ENCODE results near the gene KCNMB4.

The KCNMB4 gene, protein sequence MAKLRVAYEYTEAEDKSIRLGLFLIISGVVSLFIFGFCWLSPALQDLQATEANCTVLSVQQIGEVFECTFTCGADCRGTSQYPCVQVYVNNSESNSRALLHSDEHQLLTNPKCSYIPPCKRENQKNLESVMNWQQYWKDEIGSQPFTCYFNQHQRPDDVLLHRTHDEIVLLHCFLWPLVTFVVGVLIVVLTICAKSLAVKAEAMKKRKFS

GRCh38 chr12:70365648-70366518 is at the start of gene KCNMB4:
KCNMB4 (plus strand) TSS chr12:70366290; CDS start chr12:70366735, 445 bp downstream.
- Histone ChIP-seq H3K9me3 (ENCODE audit: control insufficient read depth, insufficient read depth, low read length) (no peaks in the 10 kb centered on the region), H3K4me3 (ENCODE audit: low read length) (peak within 1 kb of the TSS; percentile 61), H3K36me3 (ENCODE audit: control insufficient read depth, insufficient read depth, low read length) (no peaks in the 10 kb centered on the region), H3K27me3 (ENCODE audit: control insufficient read depth, insufficient read depth, low read length) (no peaks in the 10 kb centered on the region), H3K27ac (ENCODE audit: low read length) (no peak within 1 kb of the TSS), H3K4me1 (ENCODE audit: control insufficient read depth, insufficient read depth, low read length) (no peaks in the 10 kb centered on the region)
- DNase-seq (ENCODE audit: low read depth, low spot score): no peak
- WGBS (ENCODE audit: insufficient coverage, insufficient read length): no CpG with 5 or more reads among the region's 88 CpGs

DNA sequence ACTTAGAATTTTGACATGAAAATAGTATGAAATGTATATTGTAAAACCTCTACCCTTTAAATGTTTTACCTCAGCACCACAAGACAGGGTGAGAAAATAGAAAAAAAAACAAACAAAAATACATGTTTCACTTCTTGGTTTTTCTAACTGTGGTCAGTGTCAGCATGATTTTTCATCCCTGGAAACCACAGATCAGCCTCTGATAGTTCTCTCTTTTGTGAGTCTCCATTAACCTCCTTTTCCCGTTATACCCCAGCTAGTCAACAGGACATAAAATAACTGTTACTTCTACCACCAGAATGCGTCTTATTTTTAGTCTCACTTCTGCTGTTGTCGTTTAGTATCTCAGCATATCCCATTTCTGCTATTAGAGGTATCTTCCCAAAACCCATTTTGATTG is 48.3 kb upstream of the KCNMB4 start:
- WGBS (ENCODE audit: insufficient coverage, insufficient read length): no CpG with 5 or more reads among the region's 3 CpGs
- no peak overlapping the region for H3K4me3 ChIP-seq (ENCODE audit: low read length)
- DNase-seq (ENCODE audit: low read depth, low spot score): no peak
- no peaks in the 10 kb centered on the region for H3K36me3 ChIP-seq (ENCODE audit: control insufficient read depth, insufficient read depth, low read length)
- H3K9me3 ChIP-seq (ENCODE audit: control insufficient read depth, insufficient read depth, low read length): no peaks in the 10 kb centered on the region
- H3K27me3 ChIP-seq (ENCODE audit: control insufficient read depth, insufficient read depth, low read length): no peaks in the 10 kb centered on the region
- no peak overlapping the region for H3K27ac ChIP-seq (ENCODE audit: low read length)
- H3K4me1 ChIP-seq (ENCODE audit: control insufficient read depth, insufficient read depth, low read length): no peaks in the 10 kb centered on the region

- Histone ChIP-seq H3K4me3 (ENCODE audit: low read length) (no peak overlapping the region), H3K4me1 (ENCODE audit: control insufficient read depth, insufficient read depth, low read length) (no peaks in the 10 kb centered on the region), H3K9me3 (ENCODE audit: control insufficient read depth, insufficient read depth, low read length) (no peaks in the 10 kb centered on the region), H3K27ac (ENCODE audit: low read length) (no peak overlapping the region), H3K27me3 (ENCODE audit: control insufficient read depth, insufficient read depth, low read length) (no peaks in the 10 kb centered on the region), H3K36me3 (ENCODE audit: control insufficient read depth, insufficient read depth, low read length) (no peaks in the 10 kb centered on the region)
- no CpG with 5 or more reads among the region's 4 CpGs for WGBS (ENCODE audit: insufficient coverage, insufficient read length)
- DNase-seq (ENCODE audit: low read depth, low spot score): no peak
Observed at GRCh38 chr12:70319605-70320004, 46.5 kb upstream of the KCNMB4 start.

- no peaks in the 10 kb centered on the region for H3K36me3 ChIP-seq (ENCODE audit: control insufficient read depth, insufficient read depth, low read length)
- no peak overlapping the region for H3K27ac ChIP-seq (ENCODE audit: low read length)
- H3K9me3 ChIP-seq (ENCODE audit: control insufficient read depth, insufficient read depth, low read length): no peaks in the 10 kb centered on the region
- DNase-seq (ENCODE audit: low read depth, low spot score): no peak
- WGBS (ENCODE audit: insufficient coverage, insufficient read length): no CpG with 5 or more reads among the region's 2 CpGs
- no peaks in the 10 kb centered on the region for H3K27me3 ChIP-seq (ENCODE audit: control insufficient read depth, insufficient read depth, low read length)
- H3K4me1 ChIP-seq (ENCODE audit: control insufficient read depth, insufficient read depth, low read length): no peaks in the 10 kb centered on the region
- H3K4me3 ChIP-seq (ENCODE audit: low read length): no peak overlapping the region
Observed at GRCh38 chr12:70321191-70321590, 44.9 kb upstream of the KCNMB4 start.

DNA sequence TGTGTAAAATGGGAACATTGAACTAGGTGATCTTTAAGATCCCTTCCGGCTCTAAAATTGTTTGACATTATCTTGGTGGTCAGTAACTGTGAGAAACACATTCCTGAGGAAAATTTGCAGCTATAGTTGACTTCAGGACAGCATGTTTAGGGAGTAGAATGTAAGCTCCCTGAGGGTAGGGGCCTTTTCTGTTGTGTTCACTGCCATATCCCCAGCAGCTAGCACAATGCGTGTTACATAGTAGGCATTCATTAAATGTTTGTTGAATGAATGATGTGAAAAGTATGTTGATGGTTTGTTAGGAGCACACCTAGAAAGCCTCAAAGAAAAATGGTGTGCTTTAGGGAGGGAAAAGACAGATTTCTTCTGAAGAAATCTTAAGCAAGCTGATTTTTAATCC is 38.5 kb upstream of the KCNMB4 start:
- no peak overlapping the region for H3K27ac ChIP-seq (ENCODE audit: low read length)
- H3K36me3 ChIP-seq (ENCODE audit: control insufficient read depth, insufficient read depth, low read length): no peaks in the 10 kb centered on the region
- H3K4me1 ChIP-seq (ENCODE audit: control insufficient read depth, insufficient read depth, low read length): no peaks in the 10 kb centered on the region
- DNase-seq (ENCODE audit: low read depth, low spot score): no peak
- WGBS (ENCODE audit: insufficient coverage, insufficient read length): no CpG with 5 or more reads among the region's 2 CpGs
- H3K9me3 ChIP-seq (ENCODE audit: control insufficient read depth, insufficient read depth, low read length): no peaks in the 10 kb centered on the region
- no peaks in the 10 kb centered on the region for H3K27me3 ChIP-seq (ENCODE audit: control insufficient read depth, insufficient read depth, low read length)
- no peak overlapping the region for H3K4me3 ChIP-seq (ENCODE audit: low read length)

DNA sequence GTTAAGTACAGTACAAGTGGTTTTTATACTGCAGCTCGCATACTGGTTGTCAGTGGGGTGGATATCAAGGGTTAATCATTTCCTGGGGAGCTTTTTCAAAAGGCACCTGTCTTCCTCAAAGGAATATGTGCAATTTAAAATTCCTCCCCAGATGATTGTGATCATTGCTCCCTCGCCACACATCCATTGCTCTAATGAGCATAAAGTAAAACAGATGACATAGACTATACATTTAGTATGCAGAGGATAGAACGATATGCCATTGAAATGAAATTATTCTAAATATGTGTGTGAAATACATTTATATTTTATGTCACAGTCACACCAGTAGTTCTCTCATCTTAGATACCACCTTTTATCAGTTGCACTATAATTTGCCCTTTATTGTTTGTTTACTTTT is 36.4 kb upstream of the KCNMB4 start:
- Histone ChIP-seq H3K36me3 (ENCODE audit: control insufficient read depth, insufficient read depth, low read length) (no peaks in the 10 kb centered on the region), H3K4me3 (ENCODE audit: low read length) (no peak overlapping the region), H3K9me3 (ENCODE audit: control insufficient read depth, insufficient read depth, low read length) (no peaks in the 10 kb centered on the region), H3K27ac (ENCODE audit: low read length) (no peak overlapping the region), H3K4me1 (ENCODE audit: control insufficient read depth, insufficient read depth, low read length) (no peaks in the 10 kb centered on the region), H3K27me3 (ENCODE audit: control insufficient read depth, insufficient read depth, low read length) (no peaks in the 10 kb centered on the region)
- WGBS (ENCODE audit: insufficient coverage, insufficient read length): no CpG with 5 or more reads among the region's 3 CpGs
- no peak for DNase-seq (ENCODE audit: low read depth, low spot score)

DNA sequence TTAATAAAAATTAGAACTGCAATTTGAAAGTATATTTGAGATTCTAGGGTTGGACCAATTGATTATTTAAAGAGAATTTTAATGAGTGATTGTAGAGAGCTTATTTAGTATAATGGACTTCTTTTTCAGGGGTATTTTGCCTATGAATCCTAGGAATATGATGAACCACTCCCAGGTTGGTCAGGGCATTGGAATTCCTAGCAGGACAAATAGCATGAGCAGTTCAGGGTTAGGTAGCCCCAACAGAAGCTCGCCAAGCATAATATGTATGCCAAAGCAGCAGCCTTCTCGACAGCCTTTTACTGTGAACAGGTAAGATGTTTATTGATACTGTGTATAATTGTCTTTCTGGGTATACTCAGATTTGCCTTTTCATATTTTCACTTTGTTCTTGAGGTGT is 35.9 kb upstream of the KCNMB4 start:
- no peaks in the 10 kb centered on the region for H3K4me1 ChIP-seq (ENCODE audit: control insufficient read depth, insufficient read depth, low read length)
- H3K9me3 ChIP-seq (ENCODE audit: control insufficient read depth, insufficient read depth, low read length): no peaks in the 10 kb centered on the region
- H3K27ac ChIP-seq (ENCODE audit: low read length): no peak overlapping the region
- no peaks in the 10 kb centered on the region for H3K27me3 ChIP-seq (ENCODE audit: control insufficient read depth, insufficient read depth, low read length)
- H3K4me3 ChIP-seq (ENCODE audit: low read length): no peak overlapping the region
- DNase-seq (ENCODE audit: low read depth, low spot score): no peak
- H3K36me3 ChIP-seq (ENCODE audit: control insufficient read depth, insufficient read depth, low read length): no peaks in the 10 kb centered on the region
- no CpG with 5 or more reads among the region's 2 CpGs for WGBS (ENCODE audit: insufficient coverage, insufficient read length)

- Histone ChIP-seq H3K36me3 (ENCODE audit: control insufficient read depth, insufficient read depth, low read length) (no peaks in the 10 kb centered on the region), H3K4me1 (ENCODE audit: control insufficient read depth, insufficient read depth, low read length) (no peaks in the 10 kb centered on the region), H3K9me3 (ENCODE audit: control insufficient read depth, insufficient read depth, low read length) (no peaks in the 10 kb centered on the region), H3K4me3 (ENCODE audit: low read length) (no peak overlapping the region), H3K27ac (ENCODE audit: low read length) (no peak overlapping the region), H3K27me3 (ENCODE audit: control insufficient read depth, insufficient read depth, low read length) (no peaks in the 10 kb centered on the region)
- DNase-seq (ENCODE audit: low read depth, low spot score): no peak
Observed at GRCh38 chr12:70332236-70332635, 33.9 kb upstream of the KCNMB4 start.

GRCh38 chr12:70334742-70335141 is 31.3 kb upstream of the KCNMB4 start:
- no peak overlapping the region for H3K4me3 ChIP-seq (ENCODE audit: low read length)
- H3K9me3 ChIP-seq (ENCODE audit: control insufficient read depth, insufficient read depth, low read length): no peaks in the 10 kb centered on the region
- no peak overlapping the region for H3K27ac ChIP-seq (ENCODE audit: low read length)
- peaks cover 5% of the 10 kb centered on the region; the same call in 1 of the 2 replicates for H3K36me3 ChIP-seq (ENCODE audit: control insufficient read depth, insufficient read depth, low read length)
- DNase-seq (ENCODE audit: low read depth, low spot score): no peak
- H3K4me1 ChIP-seq (ENCODE audit: control insufficient read depth, insufficient read depth, low read length): no peaks in the 10 kb centered on the region
- WGBS (ENCODE audit: insufficient coverage, insufficient read length): no CpG with 5 or more reads among the region's 8 CpGs
- H3K27me3 ChIP-seq (ENCODE audit: control insufficient read depth, insufficient read depth, low read length): no peaks in the 10 kb centered on the region

DNA sequence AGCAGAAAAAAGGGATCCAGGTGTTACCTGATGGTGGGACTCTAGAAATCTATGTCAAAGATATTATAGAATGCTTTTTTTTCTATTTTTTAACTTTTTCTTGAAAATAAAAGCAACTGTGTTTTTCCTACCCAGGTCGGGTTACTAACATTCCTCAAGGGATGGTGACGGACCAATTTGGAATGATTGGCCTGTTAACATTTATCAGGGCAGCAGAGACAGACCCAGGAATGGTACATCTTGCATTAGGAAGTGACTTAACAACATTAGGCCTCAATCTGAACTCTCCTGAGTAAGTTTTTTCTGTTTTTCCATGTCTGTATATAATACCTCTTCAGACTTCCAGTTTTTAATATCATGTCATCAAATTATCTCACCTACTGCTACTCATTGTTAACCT is 27.6 kb upstream of the KCNMB4 start:
- H3K4me3 ChIP-seq (ENCODE audit: low read length): no peak overlapping the region
- H3K27me3 ChIP-seq (ENCODE audit: control insufficient read depth, insufficient read depth, low read length): no peaks in the 10 kb centered on the region
- DNase-seq (ENCODE audit: low read depth, low spot score): no peak
- H3K9me3 ChIP-seq (ENCODE audit: control insufficient read depth, insufficient read depth, low read length): no peaks in the 10 kb centered on the region
- no peaks in the 10 kb centered on the region for H3K4me1 ChIP-seq (ENCODE audit: control insufficient read depth, insufficient read depth, low read length)
- H3K36me3 ChIP-seq (ENCODE audit: control insufficient read depth, insufficient read depth, low read length): peaks cover 7% of the 10 kb centered on the region; the same call in 1 of the 2 replicates
- no peak overlapping the region for H3K27ac ChIP-seq (ENCODE audit: low read length)
- WGBS (ENCODE audit: insufficient coverage, insufficient read length): no CpG with 5 or more reads among the region's 2 CpGs
